Panc1 (cell line): ENCODE results near the gene IPO11. TPM values are rescaled to one million over a fixed set of nuclear protein-coding genes. Genes with fewer than 3 reads are reported as not detected.

Experiments
- ATAC-seq: fragments of 200-7000 bp; cut with Tn5 transposase; 2 replicates; pipeline ENCODE4 v1.9.1; 2020; ENCODE audit warnings: mild to moderate bottlenecking, moderate library complexity
- BruUV-seq: library from RNA; stranded (reverse); fragments of 400-500 nt; replicated peaks from 2 replicates; lab custom pipeline; 2021; lab: Mats Ljungman, UMichigan
- CTCF ChIA-PET: fragments of 300-600 bp; sonication (Branson Sonifier 250); formaldehyde crosslinking; loops from one replicate; lab custom pipeline; 2022; ENCODE audit warnings: antibody characterized with exemption; lab: Charles Lee
- POLR2A ChIA-PET: fragments of 300-600 bp; sonication (Branson Sonifier 250); formaldehyde crosslinking; loops from one replicate; lab custom pipeline; 2022; ENCODE audit warnings: antibody characterized with exemption; lab: Charles Lee
- DNase-seq: peaks from one replicate; pipeline ENCODE4 v3.0.0-alpha.2; 2010; ENCODE audit warnings: low read depth, low spot score
- H3K27ac ChIP-seq: 2 replicates; pipeline ENCODE4 v1.5.1; 2011; ENCODE audit warnings: mild to moderate bottlenecking, low read length, inconsistent platforms
- H3K27me3 ChIP-seq: fragments of 200-500 bp; sonication (Bioruptor generic); 2 replicates; pipeline ENCODE4 v1.6.0; 2014; ENCODE audit warnings: low read length, inconsistent platforms; ENCODE audit not compliant: control insufficient read depth, insufficient read depth
- H3K36me3 ChIP-seq: fragments of 200-500 bp; sonication (Bioruptor generic); 2 replicates; pipeline ENCODE4 v1.5.1; 2014; ENCODE audit warnings: inconsistent platforms, mild to moderate bottlenecking, low read length, moderate library complexity; ENCODE audit not compliant: control insufficient read depth, insufficient read depth
- H3K4me1 ChIP-seq: 2 replicates; pipeline ENCODE4 v1.5.1; 2011; ENCODE audit warnings: inconsistent platforms, mild to moderate bottlenecking, low read length, moderate library complexity; ENCODE audit not compliant: control insufficient read depth, insufficient read depth
- H3K4me3 ChIP-seq, 2 experiments: 2 replicates each; pipeline ENCODE4 v1.5.1; 2011 to 2012; ENCODE audit warnings: low read depth in 2 of 2, low read length in 2 of 2, mild to moderate bottlenecking in 2 of 2, inconsistent platforms in 1 of 2, moderate library complexity in 1 of 2
- H3K9me3 ChIP-seq: fragments of 200-500 bp; sonication (Bioruptor generic); 2 replicates; pipeline ENCODE4 v1.5.1; 2014; ENCODE audit warnings: low read depth, mild to moderate bottlenecking, inconsistent platforms, low read length, moderate library complexity; ENCODE audit not compliant: control insufficient read depth, insufficient read depth
- POLR2AphosphoS5 ChIP-seq: IDR thresholded peaks from 2 replicates; pipeline ENCODE4 v1.6.1; 2012; ENCODE audit warnings: mild to moderate bottlenecking, low read depth, low read length, moderate library complexity
- SIN3A ChIP-seq: IDR thresholded peaks from 2 replicates; pipeline ENCODE4 v1.6.1; 2012; ENCODE audit warnings: low read depth, mild to moderate bottlenecking, low read length, moderate library complexity, borderline replicate concordance; ENCODE audit not compliant: insufficient read depth
- TCF7L2 ChIP-seq: IDR thresholded peaks from 2 replicates; pipeline ENCODE4 v1.6.1; 2011; ENCODE audit warnings: mild to moderate bottlenecking, low read depth, low read length, inconsistent platforms
- in situ Hi-C: cut with HindIII; loops from 2 replicates; pipeline ENCODE4 v1.10.0; 2016; ENCODE audit warnings: low sequenced_read_pairs, low pct_unique_long_range_greater_than_20kb
- intact Hi-C: fragments of 100-400 bp; cut with micrococcal nuclease; formaldehyde crosslinking; loops from one replicate; pipeline ENCODE4 v1.10.0; 2022; ENCODE audit not compliant: unreplicated experiment
- total RNA-seq: library from RNA; stranded (reverse); gene quantifications from one replicate; pipeline ENCODE4 v1.2.1, GENCODE V29; 2021; ENCODE audit not compliant: unreplicated experiment
- TF ChIP-seq, protein P1 (sequence below): fragments of 450-650 bp; IDR thresholded peaks from 2 replicates; pipeline ENCODE4 v1.5.1; 2017; ENCODE audit warnings: mild to moderate bottlenecking
- TF ChIP-seq, protein P2 (sequence below), 2 experiments: IDR thresholded peaks; 2 replicates each; pipeline ENCODE4 v1.6.1; 2011 to 2012; ENCODE audit warnings: low read depth in 2 of 2, control low read depth in 1 of 2, low read length in 1 of 2, mild to moderate bottlenecking in 1 of 2, moderate library complexity in 1 of 2; ENCODE audit not compliant: insufficient read depth in 1 of 2

IPO11 gene
- total RNA-seq, 1 experiment from 2014 or later, result 39.8 TPM

DNA sequence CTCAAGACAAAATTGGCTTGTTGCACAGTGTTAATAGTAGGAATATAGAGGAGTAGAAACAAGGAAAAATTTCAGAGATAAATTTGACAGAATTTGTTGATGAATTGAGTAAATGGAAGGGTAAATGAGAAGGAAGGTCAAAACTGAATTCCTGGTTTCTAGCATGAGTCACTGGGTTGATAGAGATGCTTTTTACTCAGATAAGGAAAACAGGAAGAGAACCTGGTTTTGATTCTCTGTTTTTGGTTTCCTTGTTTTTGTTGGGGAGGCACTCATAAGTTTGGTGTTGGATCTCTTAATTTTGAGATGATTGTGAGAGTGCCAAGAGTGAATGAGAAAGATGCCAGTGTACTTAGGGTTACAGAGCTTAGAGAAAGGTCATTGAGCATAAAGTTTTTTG is 173.2 kb downstream of the IPO11 start:
- ChIA-PET POLR2A (no interaction called here), CTCF (no interaction called here)
- H3K27ac ChIP-seq, result no peak overlapping the region
- in situ Hi-C loops, result no loop called here
- H3K36me3 ChIP-seq, result no peaks in the 10 kb centered on the region
- no TSS peak for BruUV-seq
- no peaks in the 10 kb centered on the region for H3K27me3 ChIP-seq
- H3K4me1 ChIP-seq, result no peaks in the 10 kb centered on the region
- H3K4me3 ChIP-seq, result no peak overlapping the region
- no peaks in the 10 kb centered on the region for H3K9me3 ChIP-seq
- DNase-seq, result no peak
- intact Hi-C loops, result no loop called here
- TF ChIP-seq, protein P1, sequence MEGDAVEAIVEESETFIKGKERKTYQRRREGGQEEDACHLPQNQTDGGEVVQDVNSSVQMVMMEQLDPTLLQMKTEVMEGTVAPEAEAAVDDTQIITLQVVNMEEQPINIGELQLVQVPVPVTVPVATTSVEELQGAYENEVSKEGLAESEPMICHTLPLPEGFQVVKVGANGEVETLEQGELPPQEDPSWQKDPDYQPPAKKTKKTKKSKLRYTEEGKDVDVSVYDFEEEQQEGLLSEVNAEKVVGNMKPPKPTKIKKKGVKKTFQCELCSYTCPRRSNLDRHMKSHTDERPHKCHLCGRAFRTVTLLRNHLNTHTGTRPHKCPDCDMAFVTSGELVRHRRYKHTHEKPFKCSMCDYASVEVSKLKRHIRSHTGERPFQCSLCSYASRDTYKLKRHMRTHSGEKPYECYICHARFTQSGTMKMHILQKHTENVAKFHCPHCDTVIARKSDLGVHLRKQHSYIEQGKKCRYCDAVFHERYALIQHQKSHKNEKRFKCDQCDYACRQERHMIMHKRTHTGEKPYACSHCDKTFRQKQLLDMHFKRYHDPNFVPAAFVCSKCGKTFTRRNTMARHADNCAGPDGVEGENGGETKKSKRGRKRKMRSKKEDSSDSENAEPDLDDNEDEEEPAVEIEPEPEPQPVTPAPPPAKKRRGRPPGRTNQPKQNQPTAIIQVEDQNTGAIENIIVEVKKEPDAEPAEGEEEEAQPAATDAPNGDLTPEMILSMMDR, result no peak
- TF ChIP-seq SIN3A (no peak), POLR2AphosphoS5 (no peak), TCF7L2 (no peak)
- TF ChIP-seq, protein P2, sequence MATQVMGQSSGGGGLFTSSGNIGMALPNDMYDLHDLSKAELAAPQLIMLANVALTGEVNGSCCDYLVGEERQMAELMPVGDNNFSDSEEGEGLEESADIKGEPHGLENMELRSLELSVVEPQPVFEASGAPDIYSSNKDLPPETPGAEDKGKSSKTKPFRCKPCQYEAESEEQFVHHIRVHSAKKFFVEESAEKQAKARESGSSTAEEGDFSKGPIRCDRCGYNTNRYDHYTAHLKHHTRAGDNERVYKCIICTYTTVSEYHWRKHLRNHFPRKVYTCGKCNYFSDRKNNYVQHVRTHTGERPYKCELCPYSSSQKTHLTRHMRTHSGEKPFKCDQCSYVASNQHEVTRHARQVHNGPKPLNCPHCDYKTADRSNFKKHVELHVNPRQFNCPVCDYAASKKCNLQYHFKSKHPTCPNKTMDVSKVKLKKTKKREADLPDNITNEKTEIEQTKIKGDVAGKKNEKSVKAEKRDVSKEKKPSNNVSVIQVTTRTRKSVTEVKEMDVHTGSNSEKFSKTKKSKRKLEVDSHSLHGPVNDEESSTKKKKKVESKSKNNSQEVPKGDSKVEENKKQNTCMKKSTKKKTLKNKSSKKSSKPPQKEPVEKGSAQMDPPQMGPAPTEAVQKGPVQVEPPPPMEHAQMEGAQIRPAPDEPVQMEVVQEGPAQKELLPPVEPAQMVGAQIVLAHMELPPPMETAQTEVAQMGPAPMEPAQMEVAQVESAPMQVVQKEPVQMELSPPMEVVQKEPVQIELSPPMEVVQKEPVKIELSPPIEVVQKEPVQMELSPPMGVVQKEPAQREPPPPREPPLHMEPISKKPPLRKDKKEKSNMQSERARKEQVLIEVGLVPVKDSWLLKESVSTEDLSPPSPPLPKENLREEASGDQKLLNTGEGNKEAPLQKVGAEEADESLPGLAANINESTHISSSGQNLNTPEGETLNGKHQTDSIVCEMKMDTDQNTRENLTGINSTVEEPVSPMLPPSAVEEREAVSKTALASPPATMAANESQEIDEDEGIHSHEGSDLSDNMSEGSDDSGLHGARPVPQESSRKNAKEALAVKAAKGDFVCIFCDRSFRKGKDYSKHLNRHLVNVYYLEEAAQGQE (IDR thresholded peaks at IDR 0.05; ENCODE audit: insufficient read depth in 1 of 2, low read depth in 2 of 2, low read length in 1 of 2), result no peak
- ATAC-seq, result no peak

DNA sequence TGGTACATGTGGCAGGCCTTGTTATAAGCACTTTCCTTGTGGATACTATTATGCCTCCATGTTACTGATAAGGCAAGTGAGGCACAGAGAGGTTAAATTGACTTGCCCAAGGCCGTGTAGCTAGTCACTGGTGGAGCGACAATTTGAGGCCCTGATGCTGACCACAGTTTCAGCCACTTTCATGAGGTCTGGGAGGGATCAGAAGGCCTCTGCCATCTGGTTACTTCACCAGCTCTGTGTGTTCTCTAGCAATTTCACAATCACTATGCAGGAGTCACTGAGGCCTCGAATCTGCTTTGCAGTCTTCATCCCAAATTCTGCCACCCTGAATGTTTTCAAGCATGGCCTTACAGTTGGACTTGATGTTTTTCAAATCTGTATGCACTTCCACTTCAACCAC is 175.2 kb downstream of the IPO11 start:
- DNase-seq, result no peak
- POLR2A ChIA-PET, result interaction anchor here (0.7 kb wide), 1 partner anchor 942 kb away, joined by 4 read pairs; no protein-coding TSS in a partner anchor
- ATAC-seq, result no peak
- Histone ChIP-seq H3K27ac (no peak overlapping the region), H3K4me3 (no peak overlapping the region), H3K36me3 (no peaks in the 10 kb centered on the region), H3K4me1 (no peaks in the 10 kb centered on the region), H3K9me3 (no peaks in the 10 kb centered on the region), H3K27me3 (no peaks in the 10 kb centered on the region)
- in situ Hi-C loops, result no loop called here
- intact Hi-C loops, result no loop called here
- CTCF ChIA-PET, result no interaction called here
- TF ChIP-seq POLR2AphosphoS5 (no peak), TCF7L2 (no peak), SIN3A (no peak)
- TF ChIP-seq, protein P1, result no peak
- TF ChIP-seq, protein P2 (IDR thresholded peaks at IDR 0.05; ENCODE audit: insufficient read depth in 1 of 2, low read depth in 2 of 2, low read length in 1 of 2), result no peak
- BruUV-seq, result no TSS peak
